ENCODE results near the gene LPP. TPM values are rescaled to one million over a fixed set of nuclear protein-coding genes. Genes with fewer than 3 reads are reported as not detected.
A peak's percentile ranks its signal among the peaks of the same experiment; 100 is the strongest.

Gene LPP
- total RNA-seq, 1 experiment from 2014 or later, result 20.4 TPM

GRCh38 chr3:188830893-188831292 is 676.9 kb downstream of the LPP start:
- Histone ChIP-seq H3K27ac (ENCODE audit: low read length) (no peak overlapping the region), H3F3A (ENCODE audit: low read length, unreplicated experiment) (no peaks in the 10 kb centered on the region), H3K27me3 (ENCODE audit: low read length) (no peaks in the 10 kb centered on the region), H4K20me1 (ENCODE audit: low read length) (no peaks in the 10 kb centered on the region), H3K36me3 (ENCODE audit: low read depth, low read length) (no peaks in the 10 kb centered on the region), H3K9me2 (replicated peaks; ENCODE audit: low read length) (no peaks in the 10 kb centered on the region), H3K4me3 (ENCODE audit: low read length) (no peak overlapping the region), H3K4me2 (ENCODE audit: low read length) (no peak overlapping the region), H2AFZ (ENCODE audit: low read length) (no peak overlapping the region), H3K4me1 (ENCODE audit: insufficient read depth, low read length) (no peaks in the 10 kb centered on the region), H3K9ac (ENCODE audit: low read length) (no peak overlapping the region), H3K9me3 (ENCODE audit: low read length) (no peaks in the 10 kb centered on the region), H3K79me2 (ENCODE audit: low read length) (no peaks in the 10 kb centered on the region)
- peak; percentile 44 for DNase-seq
- no peak for ATAC-seq
- BruUV-seq (replicated peaks), result no TSS peak
- ChIA-PET CTCF (interaction anchor here (0.6 kb wide), 1 partner anchor 131 kb away, joined by 20 read pairs; no protein-coding TSS in a partner anchor), POLR2A (ENCODE audit: unreplicated experiment) (no interaction called here)
- TF ChIP-seq CTCF (conservative IDR thresholded peaks at IDR 0.05; ENCODE audit: low read depth, low read length) (peak; percentile 66), EZH2phosphoT487 (IDR thresholded peaks at IDR 0.05; ENCODE audit: borderline replicate concordance, low read length) (no peak), EZH2 (IDR thresholded peaks at IDR 0.05; ENCODE audit: low read length, unreplicated experiment) (no peak)
- intact Hi-C loops (cut with micrococcal nuclease), result loop anchor here (5.0 kb wide), 1 partner anchor 116 kb away; no protein-coding TSS in a partner anchor

GRCh38 chr3:188832146-188832545 is 678.2 kb downstream of the LPP start:
- intact Hi-C loops (cut with micrococcal nuclease), result loop anchor here (5.0 kb wide), 1 partner anchor 115 kb away; no protein-coding TSS in a partner anchor
- BruUV-seq (replicated peaks), result no TSS peak
- no peaks in the 10 kb centered on the region for H3K36me3 ChIP-seq (ENCODE audit: low read depth, low read length)
- no peak overlapping the region for H3K27ac ChIP-seq (ENCODE audit: low read length)
- DNase-seq (no peak), ATAC-seq (peak; percentile 26; the same call in 1 of the 2 replicates)
- H2AFZ ChIP-seq (ENCODE audit: low read length), result no peak overlapping the region
- H3F3A ChIP-seq (ENCODE audit: low read length, unreplicated experiment), result no peaks in the 10 kb centered on the region
- H3K27me3 ChIP-seq (ENCODE audit: low read length), result no peaks in the 10 kb centered on the region
- no peak for TF ChIP-seq EZH2phosphoT487 (IDR thresholded peaks at IDR 0.05; ENCODE audit: borderline replicate concordance, low read length)
- TF ChIP-seq CTCF (conservative IDR thresholded peaks at IDR 0.05; ENCODE audit: low read depth, low read length), result no peak
- ChIA-PET POLR2A (ENCODE audit: unreplicated experiment) (no interaction called here), CTCF (interaction anchor here (0.6 kb wide), 1 partner anchor 96 kb away, joined by 3 read pairs; no protein-coding TSS in a partner anchor)
- no peaks in the 10 kb centered on the region for H3K9me3 ChIP-seq (ENCODE audit: low read length)
- H3K9me2 ChIP-seq (replicated peaks; ENCODE audit: low read length), result no peaks in the 10 kb centered on the region
- H3K4me3 ChIP-seq (ENCODE audit: low read length), result no peak overlapping the region
- no peaks in the 10 kb centered on the region for H3K79me2 ChIP-seq (ENCODE audit: low read length)
- H3K4me1 ChIP-seq (ENCODE audit: insufficient read depth, low read length), result no peaks in the 10 kb centered on the region
- H3K9ac ChIP-seq (ENCODE audit: low read length), result no peak overlapping the region
- no peaks in the 10 kb centered on the region for H4K20me1 ChIP-seq (ENCODE audit: low read length)
- no peak overlapping the region for H3K4me2 ChIP-seq (ENCODE audit: low read length)

- H3K9me3 ChIP-seq (ENCODE audit: low read length), result no peaks in the 10 kb centered on the region
- H3K27ac ChIP-seq (ENCODE audit: low read length), result no peak overlapping the region
- BruUV-seq (replicated peaks), result no TSS peak
- H3K4me3 ChIP-seq (ENCODE audit: low read length), result no peak overlapping the region
- no peaks in the 10 kb centered on the region for H3K36me3 ChIP-seq (ENCODE audit: low read depth, low read length)
- H3K9ac ChIP-seq (ENCODE audit: low read length), result no peak overlapping the region
- H3K9me2 ChIP-seq (replicated peaks; ENCODE audit: low read length), result no peaks in the 10 kb centered on the region
- H3F3A ChIP-seq (ENCODE audit: low read length, unreplicated experiment), result no peaks in the 10 kb centered on the region
- H3K27me3 ChIP-seq (ENCODE audit: low read length), result no peaks in the 10 kb centered on the region
- no peaks in the 10 kb centered on the region for H3K79me2 ChIP-seq (ENCODE audit: low read length)
- H3K4me2 ChIP-seq (ENCODE audit: low read length), result no peak overlapping the region
- ATAC-seq (peak; percentile 71), DNase-seq (no peak)
- TF ChIP-seq CTCF (conservative IDR thresholded peaks at IDR 0.05; ENCODE audit: low read depth, low read length), result no peak
- H3K4me1 ChIP-seq (ENCODE audit: insufficient read depth, low read length), result no peaks in the 10 kb centered on the region
- CTCF ChIA-PET, result no interaction called here
- H4K20me1 ChIP-seq (ENCODE audit: low read length), result no peaks in the 10 kb centered on the region
- no peak overlapping the region for H2AFZ ChIP-seq (ENCODE audit: low read length)
- intact Hi-C loops (cut with micrococcal nuclease), result loop anchor here (5.0 kb wide), 1 partner anchor 114 kb away; no protein-coding TSS in a partner anchor
- POLR2A ChIA-PET (ENCODE audit: unreplicated experiment), result no interaction called here
Measured at GRCh38 chr3:188832961-188833721, 679.2 kb downstream of the LPP start.

Measured in PC-3 (cell line).